Calu3 (cell line): ENCODE measurements around the gene TTC23. TPM values are rescaled to one million over a fixed set of nuclear protein-coding genes. Genes with fewer than 3 reads are reported as not detected.

Experiments
- BruUV-seq: library from RNA; stranded (reverse); fragments of 400-500 nt; replicated peaks from 2 replicates; lab custom pipeline; 2021; lab: Mats Ljungman, UMichigan
- CTCF ChIA-PET: fragments of 300-600 bp; sonication (Branson Sonifier 250); formaldehyde crosslinking; loops from one replicate; lab custom pipeline; 2022; ENCODE audit warnings: antibody characterized with exemption; lab: Charles Lee
- DNase-seq: peaks from one replicate; pipeline ENCODE4 v3.0.0; 2022
- H3K27ac Mint-ChIP-seq: one replicate; pipeline ENCODE4 v1.8.0; 2022; ENCODE audit warnings: mixed read lengths; ENCODE audit not compliant: unreplicated experiment
- H3K27me3 Mint-ChIP-seq: one replicate; pipeline ENCODE4 v1.8.0; 2022; ENCODE audit warnings: mixed read lengths; ENCODE audit not compliant: unreplicated experiment
- H3K36me3 Mint-ChIP-seq: one replicate; pipeline ENCODE4 v1.8.0; 2022; ENCODE audit warnings: mild to moderate bottlenecking, moderate library complexity, mixed read lengths; ENCODE audit not compliant: insufficient read depth, unreplicated experiment
- H3K4me1 Mint-ChIP-seq: one replicate; pipeline ENCODE4 v1.8.0; 2022; ENCODE audit warnings: mild to moderate bottlenecking, low read depth, mixed read lengths; ENCODE audit not compliant: unreplicated experiment
- H3K4me3 Mint-ChIP-seq: one replicate; pipeline ENCODE4 v1.8.0; 2022; ENCODE audit warnings: mild to moderate bottlenecking, low read depth, moderate library complexity, mixed read lengths; ENCODE audit not compliant: unreplicated experiment
- H3K9me3 Mint-ChIP-seq: one replicate; pipeline ENCODE4 v1.8.0; 2022; ENCODE audit warnings: low read depth, mixed read lengths; ENCODE audit not compliant: unreplicated experiment
- CTCF ChIP-seq: fragments of 200-600 bp; IDR thresholded peaks from one replicate; pipeline ENCODE4 v1.8.0; 2022; ENCODE audit warnings: antibody characterized with exemption; ENCODE audit not compliant: unreplicated experiment
- intact Hi-C: fragments of 100-400 bp; cut with micrococcal nuclease; formaldehyde crosslinking; loops from one replicate; pipeline ENCODE4 v1.10.0; 2022; ENCODE audit not compliant: unreplicated experiment
- total RNA-seq: library from RNA; stranded (reverse); gene quantifications from 2 replicates; pipeline ENCODE4 v1.2.3, GENCODE V29; 2022

TTC23 gene
- total RNA-seq, 1 experiment from 2014 or later = 18.9 TPM

- no peak for TF ChIP-seq CTCF
- no TSS peak for BruUV-seq
These were observed 110.1 kb downstream of the TTC23 start for GRCh38 chr15:99139276-99139675.

GRCh38 chr15:99138491-99138982 is 110.8 kb downstream of the TTC23 start:
- H3K27ac Mint-ChIP-seq = no peak overlapping the region
- DNase-seq = no peak

More at GRCh38 chr15:99139276-99139675, 110.1 kb downstream of the TTC23 start:
- no peak for DNase-seq
- H3K4me3 Mint-ChIP-seq = no peak overlapping the region
- CTCF ChIA-PET = no interaction called here
- H3K27ac Mint-ChIP-seq = no peak overlapping the region
- peaks cover 5% of the 10 kb centered on the region for H3K36me3 Mint-ChIP-seq
- H3K4me1 Mint-ChIP-seq = no peaks in the 10 kb centered on the region
- no peaks in the 10 kb centered on the region for H3K27me3 Mint-ChIP-seq
- intact Hi-C loops = no loop called here
- no peaks in the 10 kb centered on the region for H3K9me3 Mint-ChIP-seq

GRCh38 chr15:99137877-99138276 is 111.5 kb downstream of the TTC23 start:
- BruUV-seq = no TSS peak
- CTCF ChIA-PET = interaction anchor here (0.8 kb wide), 1 partner anchor 33 kb away, joined by 3 read pairs; the partner anchor contains the start of gene SYNM
- H3K27ac Mint-ChIP-seq = no peak overlapping the region
- no peak overlapping the region for H3K4me3 Mint-ChIP-seq
- H3K36me3 Mint-ChIP-seq = peaks cover 5% of the 10 kb centered on the region
- H3K4me1 Mint-ChIP-seq = no peaks in the 10 kb centered on the region
- intact Hi-C loops = no loop called here
- no peaks in the 10 kb centered on the region for H3K9me3 Mint-ChIP-seq
- no peak for DNase-seq
- no peaks in the 10 kb centered on the region for H3K27me3 Mint-ChIP-seq
- TF ChIP-seq CTCF = no peak

More at GRCh38 chr15:99138491-99138982, 110.8 kb downstream of the TTC23 start:
- H3K9me3 Mint-ChIP-seq = no peaks in the 10 kb centered on the region
- no peaks in the 10 kb centered on the region for H3K27me3 Mint-ChIP-seq
- peaks cover 5% of the 10 kb centered on the region for H3K36me3 Mint-ChIP-seq
- CTCF ChIA-PET = no interaction called here
- intact Hi-C loops = no loop called here
- no TSS peak for BruUV-seq
- TF ChIP-seq CTCF = no peak
- no peaks in the 10 kb centered on the region for H3K4me1 Mint-ChIP-seq
- no peak overlapping the region for H3K4me3 Mint-ChIP-seq

DNA sequence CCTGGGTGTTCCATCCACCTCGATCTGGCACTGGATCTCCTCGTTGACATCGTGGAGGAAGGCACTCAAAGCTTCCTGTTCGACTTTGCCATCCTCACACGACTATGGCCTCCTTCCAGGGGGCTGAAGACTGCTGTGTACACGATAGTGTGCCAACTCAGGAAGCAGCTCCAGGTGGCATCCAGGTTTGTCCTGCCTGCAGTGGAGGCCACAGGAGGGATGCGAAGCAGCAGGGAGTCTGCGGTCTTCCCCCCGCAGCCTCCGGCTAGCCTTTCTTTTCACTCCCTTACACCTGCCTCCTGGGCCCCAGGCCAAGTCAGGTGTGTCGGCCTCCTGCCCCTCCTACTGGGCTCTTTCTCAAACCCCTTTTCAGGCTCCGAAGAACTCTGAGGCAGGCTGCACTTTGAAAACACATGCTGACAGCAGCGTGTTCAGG is 112.3 kb downstream of the TTC23 start:
- peaks cover 5% of the 10 kb centered on the region for H3K36me3 Mint-ChIP-seq
- no peak overlapping the region for H3K27ac Mint-ChIP-seq
- CTCF ChIA-PET = interaction anchor here (0.8 kb wide), 1 partner anchor 32 kb away, joined by 3 read pairs; the partner anchor contains the start of gene SYNM
- H3K4me3 Mint-ChIP-seq = no peak overlapping the region
- intact Hi-C loops = no loop called here
- no peaks in the 10 kb centered on the region for H3K9me3 Mint-ChIP-seq
- peaks cover 1% of the 10 kb centered on the region for H3K4me1 Mint-ChIP-seq
- no peaks in the 10 kb centered on the region for H3K27me3 Mint-ChIP-seq
- no peak for TF ChIP-seq CTCF
- BruUV-seq = no TSS peak
- DNase-seq = no peak
